ENCODE results near the gene SH2D3A.

- no peak for TF ChIP-seq CTCF (IDR thresholded peaks at IDR 0.05)
- no peak for TF ChIP-seq EP300 (IDR thresholded peaks at IDR 0.05)
Measured at GRCh38 chr19:6711078-6711361, 56.2 kb downstream of the SH2D3A start.
